Cardiac fibroblast (primary cell): ENCODE results near the gene SIK3.

Experiments
- DNase-seq, 2 donors: peaks; one replicate each; pipeline versions ENCODE4 v3.0.0 to v3.0.0-alpha.2; 2010; ENCODE audit warnings: low read depth in 2 of 2
- H3K4me3 ChIP-seq, 2 donors: replicated peaks in 1 of 2; 1 replicate in 1 of 2; 2 replicates in 1 of 2; pipeline ENCODE4 v1.5.1; 2011; ENCODE audit warnings: low read depth in 2 of 2, low read length in 2 of 2, mild to moderate bottlenecking in 2 of 2, moderate library complexity in 1 of 2
- TF ChIP-seq, protein P1 (sequence below): IDR thresholded peaks from one replicate; pipeline ENCODE4 v1.5.1; 2011; ENCODE audit warnings: low read depth, mild to moderate bottlenecking, low read length, inconsistent platforms

The SIK3 gene

GRCh38 chr11:116868066-116868465 lies 230.2 kb downstream of the SIK3 start:
- no peak overlapping the region for H3K4me3 ChIP-seq
- TF ChIP-seq, protein P1, sequence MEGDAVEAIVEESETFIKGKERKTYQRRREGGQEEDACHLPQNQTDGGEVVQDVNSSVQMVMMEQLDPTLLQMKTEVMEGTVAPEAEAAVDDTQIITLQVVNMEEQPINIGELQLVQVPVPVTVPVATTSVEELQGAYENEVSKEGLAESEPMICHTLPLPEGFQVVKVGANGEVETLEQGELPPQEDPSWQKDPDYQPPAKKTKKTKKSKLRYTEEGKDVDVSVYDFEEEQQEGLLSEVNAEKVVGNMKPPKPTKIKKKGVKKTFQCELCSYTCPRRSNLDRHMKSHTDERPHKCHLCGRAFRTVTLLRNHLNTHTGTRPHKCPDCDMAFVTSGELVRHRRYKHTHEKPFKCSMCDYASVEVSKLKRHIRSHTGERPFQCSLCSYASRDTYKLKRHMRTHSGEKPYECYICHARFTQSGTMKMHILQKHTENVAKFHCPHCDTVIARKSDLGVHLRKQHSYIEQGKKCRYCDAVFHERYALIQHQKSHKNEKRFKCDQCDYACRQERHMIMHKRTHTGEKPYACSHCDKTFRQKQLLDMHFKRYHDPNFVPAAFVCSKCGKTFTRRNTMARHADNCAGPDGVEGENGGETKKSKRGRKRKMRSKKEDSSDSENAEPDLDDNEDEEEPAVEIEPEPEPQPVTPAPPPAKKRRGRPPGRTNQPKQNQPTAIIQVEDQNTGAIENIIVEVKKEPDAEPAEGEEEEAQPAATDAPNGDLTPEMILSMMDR: no peak
- DNase-seq: no peak

- H3K4me3 ChIP-seq: no peak overlapping the region
- TF ChIP-seq, protein P1: no peak
- DNase-seq: no peak
Observed at GRCh38 chr11:116867619-116868018, 230.6 kb downstream of the SIK3 start.

DNA sequence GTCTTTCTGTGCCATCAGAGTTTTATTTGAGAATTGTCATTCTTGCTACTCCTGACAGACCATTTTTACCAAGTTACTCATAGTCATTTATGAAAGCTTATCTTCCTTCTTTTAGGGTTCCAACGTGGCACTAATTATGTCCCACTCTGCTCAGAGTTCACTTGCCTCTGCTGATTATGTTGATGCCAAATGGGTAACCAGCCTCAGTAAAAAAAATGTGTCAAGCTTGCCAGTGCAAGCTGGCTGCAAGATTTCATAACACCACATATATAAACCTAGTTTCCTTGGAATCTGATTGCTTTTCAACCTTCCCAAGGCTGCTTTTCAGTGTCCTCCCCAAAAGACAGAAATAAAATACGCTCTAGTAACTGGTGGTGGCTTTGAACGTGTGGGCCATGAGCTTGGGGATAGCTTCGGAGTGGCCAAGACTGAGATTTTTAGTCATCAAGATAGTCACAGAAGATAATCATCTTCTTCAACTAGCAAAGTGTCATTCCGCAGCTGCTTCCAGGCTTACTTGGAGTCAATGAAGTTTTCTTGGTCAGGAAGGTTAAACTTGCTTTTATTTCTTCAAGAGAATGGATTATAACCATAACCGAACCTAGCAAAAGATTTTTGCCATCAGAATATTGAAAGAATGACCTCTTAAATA lies 231.3 kb downstream of the SIK3 start:
- TF ChIP-seq, protein P1: no peak
- H3K4me3 ChIP-seq: no peak overlapping the region
- DNase-seq: no peak

- DNase-seq: peak in 1 of 2 donors; percentile 39
- TF ChIP-seq, protein P1: no peak
- H3K4me3 ChIP-seq: no peak overlapping the region
Observed at GRCh38 chr11:116865696-116866095, 232.5 kb downstream of the SIK3 start.

- TF ChIP-seq, protein P1: no peak
- no peak overlapping the region for H3K4me3 ChIP-seq
- DNase-seq: no peak
Observed at GRCh38 chr11:116864531-116864930, 233.7 kb downstream of the SIK3 start.

DNA sequence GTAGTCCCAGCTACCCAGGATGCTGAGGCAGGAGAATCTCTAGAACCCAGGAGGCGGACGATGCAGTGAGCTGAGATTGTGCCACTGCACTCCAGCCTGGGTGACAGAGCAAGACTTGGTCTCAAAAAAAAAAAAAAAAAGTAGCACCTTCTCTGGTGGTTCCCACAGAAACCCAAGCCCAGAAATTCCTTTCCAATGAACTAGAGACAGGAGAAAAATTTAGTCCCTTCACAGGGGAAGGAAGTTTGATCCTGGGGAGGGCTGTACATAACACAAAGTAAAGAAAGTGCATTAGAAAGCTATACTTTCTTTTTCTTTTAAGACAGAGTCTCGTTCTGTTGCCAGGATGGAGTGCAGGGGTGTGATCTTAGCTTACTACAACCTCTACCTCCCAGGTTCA lies 235.3 kb downstream of the SIK3 start:
- TF ChIP-seq, protein P1: no peak
- no peak overlapping the region for H3K4me3 ChIP-seq
- no peak for DNase-seq

- TF ChIP-seq, protein P1: no peak
- no peak overlapping the region for H3K4me3 ChIP-seq
- DNase-seq: no peak
Observed at GRCh38 chr11:116862185-116862584, 236.0 kb downstream of the SIK3 start.
